Stimulated activated naive CD8-positive, alpha-beta T cell treated with anti-CD3 and anti-CD28 coated beads, Interleukin-15, Interleukin-2, amounts not matched to agents 100 ng/mL and 50 ng/mL, for 24 hours (primary cell): ENCODE measurements around the gene CACNA1F.

Experiments used
- H3K27ac Mint-ChIP-seq: one replicate; pipeline ENCODE4 v1.8.0; 2021; ENCODE audit warnings: mild to moderate bottlenecking, mixed read lengths
- H3K27me3 Mint-ChIP-seq: one replicate; pipeline ENCODE4 v1.8.0; 2021; ENCODE audit warnings: mixed read lengths
- H3K36me3 Mint-ChIP-seq: one replicate; pipeline ENCODE4 v1.8.0; 2021; ENCODE audit warnings: low read depth, mixed read lengths
- H3K4me1 Mint-ChIP-seq: one replicate; pipeline ENCODE4 v1.8.0; 2021; ENCODE audit warnings: low read depth, mixed read lengths
- H3K4me3 Mint-ChIP-seq: one replicate; pipeline ENCODE4 v1.8.0; 2021; ENCODE audit warnings: mild to moderate bottlenecking, mixed read lengths
- H3K9me3 Mint-ChIP-seq: one replicate; pipeline ENCODE4 v1.8.0; 2021; ENCODE audit warnings: mixed read lengths

CACNA1F gene

DNA sequence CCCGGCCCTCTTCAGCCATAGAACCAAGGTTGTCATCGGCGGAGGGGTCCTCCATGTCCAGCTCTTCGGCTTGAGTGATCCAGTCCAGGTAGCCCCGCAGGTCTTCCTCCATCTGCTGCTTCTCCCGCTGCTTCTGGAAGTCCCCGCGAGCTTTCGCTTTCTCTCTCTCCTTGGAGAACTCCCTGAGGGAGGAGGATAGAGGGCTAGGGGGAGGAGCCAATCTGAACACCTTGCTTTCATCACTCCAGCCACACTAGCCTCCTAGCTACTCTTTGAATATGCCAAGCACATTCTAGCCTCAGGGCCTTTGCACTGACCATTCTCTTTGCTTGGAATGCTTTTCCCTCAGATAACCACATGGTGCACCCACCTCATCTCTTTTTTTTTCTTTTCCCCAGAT is 6.2 kb downstream of the CACNA1F start:
- Mint-ChIP-seq H3K4me3 (no peak overlapping the region), H3K27ac (no peak overlapping the region), H3K4me1 (peaks cover 10% of the 10 kb centered on the region), H3K27me3 (no peaks in the 10 kb centered on the region), H3K36me3 (no peaks in the 10 kb centered on the region), H3K9me3 (no peaks in the 10 kb centered on the region)

- no peaks in the 10 kb centered on the region for H3K27me3 Mint-ChIP-seq
- H3K4me1 Mint-ChIP-seq: peaks cover 3% of the 10 kb centered on the region
- H3K9me3 Mint-ChIP-seq: no peaks in the 10 kb centered on the region
- no peak overlapping the region for H3K4me3 Mint-ChIP-seq
- no peaks in the 10 kb centered on the region for H3K36me3 Mint-ChIP-seq
- H3K27ac Mint-ChIP-seq: no peak overlapping the region
Observed at GRCh38 chrX:49225858-49226257, 7.3 kb downstream of the CACNA1F start.

GRCh38 chrX:49221868-49222267 is 11.3 kb downstream of the CACNA1F start:
- Mint-ChIP-seq H3K4me3 (no peak overlapping the region), H3K9me3 (no peaks in the 10 kb centered on the region), H3K27me3 (no peaks in the 10 kb centered on the region), H3K36me3 (no peaks in the 10 kb centered on the region), H3K27ac (no peak overlapping the region), H3K4me1 (no peaks in the 10 kb centered on the region)

DNA sequence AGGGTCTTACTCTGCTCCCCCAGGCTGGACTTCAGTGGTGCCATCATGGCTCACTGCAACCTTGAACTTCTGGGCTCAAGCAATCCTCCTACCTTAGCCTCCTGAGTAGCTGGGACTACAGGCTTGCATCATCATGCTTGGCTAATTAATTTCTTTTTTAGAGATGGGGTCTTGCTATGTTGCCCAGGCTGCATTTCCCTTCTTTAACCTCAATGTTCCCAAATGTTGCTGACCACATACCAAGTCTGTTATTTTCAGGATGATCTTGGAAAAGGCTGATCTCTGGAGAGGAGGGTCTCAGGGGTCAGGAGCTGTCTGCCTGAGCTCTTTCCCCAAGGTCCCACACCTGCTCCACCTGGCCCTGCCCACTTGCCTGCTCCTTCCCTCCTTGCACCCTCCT is 13.0 kb downstream of the CACNA1F start:
- no peaks in the 10 kb centered on the region for H3K9me3 Mint-ChIP-seq
- no peaks in the 10 kb centered on the region for H3K36me3 Mint-ChIP-seq
- H3K27me3 Mint-ChIP-seq: no peaks in the 10 kb centered on the region
- H3K27ac Mint-ChIP-seq: no peak overlapping the region
- no peak overlapping the region for H3K4me3 Mint-ChIP-seq
- H3K4me1 Mint-ChIP-seq: no peaks in the 10 kb centered on the region

DNA sequence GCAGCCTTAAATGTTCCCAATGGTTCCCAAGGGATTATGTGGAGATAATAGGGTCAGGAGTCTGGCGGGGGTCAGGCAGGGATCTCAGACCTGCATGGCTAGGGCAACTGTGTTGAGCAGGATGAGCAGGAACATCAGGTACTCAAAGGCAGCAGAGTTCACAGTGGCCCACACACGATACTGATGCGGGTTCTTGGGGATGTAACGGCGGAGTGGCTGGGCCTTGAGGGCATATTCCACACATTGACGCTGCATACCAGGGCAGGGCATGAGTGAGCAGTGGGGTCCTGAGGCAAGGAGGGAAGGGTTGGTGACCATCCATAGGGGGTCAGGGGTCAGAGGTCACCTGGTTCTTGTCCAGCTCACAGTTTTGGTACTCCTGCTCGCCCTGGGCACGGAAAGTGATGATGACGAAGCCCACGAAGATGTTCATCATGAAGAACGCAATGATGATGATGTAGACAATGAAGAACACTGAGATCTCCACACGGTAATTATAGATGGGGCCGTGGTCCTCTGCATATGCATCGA is 18.1 kb downstream of the CACNA1F start:
- Mint-ChIP-seq H3K4me1 (no peaks in the 10 kb centered on the region), H3K27me3 (no peaks in the 10 kb centered on the region), H3K36me3 (no peaks in the 10 kb centered on the region), H3K27ac (no peak overlapping the region), H3K4me3 (no peak overlapping the region), H3K9me3 (no peaks in the 10 kb centered on the region)

- H3K9me3 Mint-ChIP-seq: no peaks in the 10 kb centered on the region
- no peaks in the 10 kb centered on the region for H3K4me1 Mint-ChIP-seq
- no peaks in the 10 kb centered on the region for H3K27me3 Mint-ChIP-seq
Observed at GRCh38 chrX:49214416-49214815, 18.7 kb downstream of the CACNA1F start.

GRCh38 chrX:49212861-49213260 is 20.3 kb downstream of the CACNA1F start:
- H3K27ac Mint-ChIP-seq: no peak overlapping the region
- peaks cover 3% of the 10 kb centered on the region for H3K4me1 Mint-ChIP-seq
- no peaks in the 10 kb centered on the region for H3K36me3 Mint-ChIP-seq
- no peak overlapping the region for H3K4me3 Mint-ChIP-seq
- H3K27me3 Mint-ChIP-seq: no peaks in the 10 kb centered on the region
- no peaks in the 10 kb centered on the region for H3K9me3 Mint-ChIP-seq

More at GRCh38 chrX:49214416-49214815, 18.7 kb downstream of the CACNA1F start:
- Mint-ChIP-seq H3K36me3 (no peaks in the 10 kb centered on the region), H3K4me3 (no peak overlapping the region), H3K27ac (no peak overlapping the region)

DNA sequence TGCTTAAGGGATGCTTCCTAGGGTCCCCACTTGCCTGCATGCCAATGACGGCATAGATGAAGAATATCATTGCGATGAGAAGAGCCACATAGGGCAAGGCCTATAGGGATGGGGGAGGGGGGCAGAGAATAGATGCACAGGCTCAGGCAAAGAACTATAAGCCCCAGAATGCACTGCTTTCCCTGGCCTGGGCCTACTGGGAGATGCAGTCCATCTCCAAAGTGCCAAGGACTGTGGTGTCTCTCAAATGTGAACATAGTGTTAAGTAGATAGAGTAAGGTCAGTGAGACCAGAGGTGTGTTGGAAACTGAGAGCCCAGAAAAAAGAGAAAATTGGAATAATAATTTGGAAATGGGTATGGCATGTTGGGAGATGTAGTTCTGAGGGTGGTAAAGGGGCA is 20.9 kb downstream of the CACNA1F start:
- Mint-ChIP-seq H3K4me1 (peaks cover 3% of the 10 kb centered on the region), H3K4me3 (no peak overlapping the region), H3K27ac (no peak overlapping the region)

DNA sequence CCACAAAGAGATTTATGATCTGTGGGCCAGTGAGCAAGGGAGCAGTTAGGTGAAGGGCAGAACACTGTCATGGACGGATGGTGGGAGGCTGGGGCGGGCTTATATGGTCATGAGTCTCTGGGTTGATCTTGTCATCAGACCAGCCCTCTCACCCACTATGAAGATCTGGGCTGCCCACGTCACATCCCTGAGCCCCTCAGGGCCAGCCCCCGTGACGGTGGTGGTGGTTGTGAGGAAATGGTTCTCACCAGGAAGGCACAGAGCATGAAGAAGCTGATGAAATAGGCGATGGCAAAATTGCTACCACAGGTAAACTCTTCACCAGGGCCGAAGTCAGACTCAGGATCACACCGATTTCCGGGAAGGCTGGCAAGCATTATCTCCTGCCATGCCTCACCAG is 22.1 kb downstream of the CACNA1F start:
- Mint-ChIP-seq H3K36me3 (no peaks in the 10 kb centered on the region), H3K27ac (no peak overlapping the region)

More for the DNA sequence above, 20.9 kb downstream of the CACNA1F start:
- Mint-ChIP-seq H3K36me3 (no peaks in the 10 kb centered on the region), H3K27me3 (no peaks in the 10 kb centered on the region), H3K9me3 (no peaks in the 10 kb centered on the region)

DNA sequence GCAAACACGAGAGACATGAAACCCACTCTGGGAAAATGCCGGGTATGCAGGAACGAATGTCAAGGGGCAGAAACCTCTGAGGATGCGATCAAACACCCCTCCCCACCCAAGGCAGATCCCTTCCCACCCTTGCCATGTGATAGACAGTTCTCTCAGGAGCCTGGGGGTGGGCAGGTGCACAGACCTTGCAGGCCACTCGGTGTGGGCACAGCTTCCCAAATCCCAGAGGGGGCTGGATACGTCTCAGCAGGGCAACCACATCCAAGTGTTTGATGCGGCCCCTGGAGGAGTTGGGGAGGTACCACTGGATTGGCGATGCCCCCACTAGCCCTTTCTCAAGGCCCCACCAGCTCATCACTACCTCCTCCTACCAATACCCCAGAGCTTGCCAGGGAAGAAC is 22.7 kb downstream of the CACNA1F start:
- Mint-ChIP-seq H3K36me3 (no peaks in the 10 kb centered on the region), H3K27me3 (no peaks in the 10 kb centered on the region), H3K4me1 (peaks cover 3% of the 10 kb centered on the region), H3K27ac (no peak overlapping the region), H3K4me3 (no peak overlapping the region), H3K9me3 (no peaks in the 10 kb centered on the region)

More for the DNA sequence above, 22.1 kb downstream of the CACNA1F start:
- Mint-ChIP-seq H3K27me3 (no peaks in the 10 kb centered on the region), H3K4me3 (no peak overlapping the region), H3K9me3 (no peaks in the 10 kb centered on the region), H3K4me1 (peaks cover 3% of the 10 kb centered on the region)

- no peaks in the 10 kb centered on the region for H3K9me3 Mint-ChIP-seq
- peak overlapping the region; percentile 45 for H3K4me3 Mint-ChIP-seq
- H3K36me3 Mint-ChIP-seq: no peaks in the 10 kb centered on the region
Observed at GRCh38 chrX:49209434-49210251, 23.5 kb downstream of the CACNA1F start.

GRCh38 chrX:49208399-49208798 is 24.7 kb downstream of the CACNA1F start:
- H3K4me1 Mint-ChIP-seq: peaks cover 3% of the 10 kb centered on the region
- H3K9me3 Mint-ChIP-seq: no peaks in the 10 kb centered on the region
- no peaks in the 10 kb centered on the region for H3K36me3 Mint-ChIP-seq
- H3K4me3 Mint-ChIP-seq: no peak overlapping the region
- H3K27ac Mint-ChIP-seq: no peak overlapping the region
- H3K27me3 Mint-ChIP-seq: no peaks in the 10 kb centered on the region

More at GRCh38 chrX:49209434-49210251, 23.5 kb downstream of the CACNA1F start:
- Mint-ChIP-seq H3K4me1 (peaks cover 3% of the 10 kb centered on the region), H3K27me3 (no peaks in the 10 kb centered on the region), H3K27ac (no peak overlapping the region)

GRCh38 chrX:49206543-49206942 is 26.6 kb downstream of the CACNA1F start:
- Mint-ChIP-seq H3K4me3 (no peak overlapping the region), H3K36me3 (no peaks in the 10 kb centered on the region), H3K4me1 (peaks cover 3% of the 10 kb centered on the region), H3K27me3 (no peaks in the 10 kb centered on the region), H3K9me3 (no peaks in the 10 kb centered on the region), H3K27ac (no peak overlapping the region)

DNA sequence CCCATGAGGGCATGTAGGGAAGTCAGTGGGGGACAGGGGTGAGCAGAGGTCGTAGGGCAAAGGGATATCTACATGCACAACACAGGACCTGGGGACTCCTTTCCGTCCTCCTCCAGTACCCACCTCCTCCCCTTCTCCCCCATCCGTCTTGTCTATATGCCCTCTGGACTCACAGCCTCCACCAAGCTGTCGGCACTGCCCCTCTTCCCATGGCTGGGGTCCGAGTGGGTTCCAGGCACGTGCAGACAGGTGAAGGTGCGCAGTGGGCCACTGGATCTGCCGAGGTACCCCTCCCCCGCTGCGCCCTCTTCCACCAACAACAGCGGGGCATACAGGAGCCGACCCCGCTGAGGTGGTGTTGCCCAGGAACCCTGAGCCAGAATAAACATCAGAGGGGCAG is 27.7 kb downstream of the CACNA1F start:
- H3K4me1 Mint-ChIP-seq: peaks cover 6% of the 10 kb centered on the region
- H3K27me3 Mint-ChIP-seq: no peaks in the 10 kb centered on the region
- H3K4me3 Mint-ChIP-seq: no peak overlapping the region

GRCh38 chrX:49204709-49205108 is 28.4 kb downstream of the CACNA1F start:
- H3K27me3 Mint-ChIP-seq: no peaks in the 10 kb centered on the region
- H3K9me3 Mint-ChIP-seq: no peaks in the 10 kb centered on the region
- no peaks in the 10 kb centered on the region for H3K36me3 Mint-ChIP-seq
- no peak overlapping the region for H3K4me3 Mint-ChIP-seq
- H3K4me1 Mint-ChIP-seq: peaks cover 6% of the 10 kb centered on the region
- no peak overlapping the region for H3K27ac Mint-ChIP-seq

More for the DNA sequence above, 27.7 kb downstream of the CACNA1F start:
- H3K27ac Mint-ChIP-seq: no peak overlapping the region
- H3K36me3 Mint-ChIP-seq: no peaks in the 10 kb centered on the region
- H3K9me3 Mint-ChIP-seq: no peaks in the 10 kb centered on the region

GRCh38 chrX:49204017-49204416 is 29.1 kb downstream of the CACNA1F start:
- H3K4me1 Mint-ChIP-seq: peaks cover 7% of the 10 kb centered on the region
- no peaks in the 10 kb centered on the region for H3K27me3 Mint-ChIP-seq
- no peak overlapping the region for H3K4me3 Mint-ChIP-seq
- H3K27ac Mint-ChIP-seq: no peak overlapping the region
- H3K36me3 Mint-ChIP-seq: no peaks in the 10 kb centered on the region
- no peaks in the 10 kb centered on the region for H3K9me3 Mint-ChIP-seq
